ENCODE results near the gene RAB4B.

DNA sequence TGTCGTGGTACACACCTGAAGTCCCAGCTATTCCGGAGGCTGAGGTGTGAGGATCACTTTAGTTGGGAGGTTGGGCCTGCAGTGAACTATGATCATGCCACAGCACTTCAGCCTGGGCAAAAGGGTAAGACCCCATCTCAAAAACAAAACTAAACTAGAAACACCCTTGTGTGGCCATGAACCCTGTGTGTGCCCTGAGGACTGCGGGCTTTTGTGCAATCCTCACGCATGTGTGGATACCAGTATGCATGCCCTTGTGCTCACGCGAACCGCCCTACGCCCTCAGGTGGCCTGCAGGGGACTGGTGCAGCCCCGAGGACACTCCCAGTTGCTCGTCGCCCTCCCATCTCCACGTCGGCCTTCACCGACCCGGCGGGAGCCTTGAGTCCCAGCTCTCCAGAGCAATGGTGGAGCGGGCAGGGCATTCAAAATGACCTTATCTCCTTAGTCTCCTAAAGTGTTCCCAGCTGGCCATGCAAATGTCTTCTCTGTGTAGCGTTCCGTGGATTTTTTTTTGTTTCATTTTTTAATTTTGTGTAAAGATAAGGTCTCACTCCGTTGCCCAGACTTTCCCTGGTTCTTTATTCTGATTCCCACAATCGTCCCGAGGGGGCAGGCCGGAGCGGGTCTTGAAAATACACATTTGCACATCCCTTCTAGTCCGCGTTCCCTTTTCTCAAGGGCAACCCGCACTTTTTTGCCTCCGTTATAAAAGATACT lies 20.1 kb downstream of the RAB4B start:
- TF ChIP-seq, protein P1, sequence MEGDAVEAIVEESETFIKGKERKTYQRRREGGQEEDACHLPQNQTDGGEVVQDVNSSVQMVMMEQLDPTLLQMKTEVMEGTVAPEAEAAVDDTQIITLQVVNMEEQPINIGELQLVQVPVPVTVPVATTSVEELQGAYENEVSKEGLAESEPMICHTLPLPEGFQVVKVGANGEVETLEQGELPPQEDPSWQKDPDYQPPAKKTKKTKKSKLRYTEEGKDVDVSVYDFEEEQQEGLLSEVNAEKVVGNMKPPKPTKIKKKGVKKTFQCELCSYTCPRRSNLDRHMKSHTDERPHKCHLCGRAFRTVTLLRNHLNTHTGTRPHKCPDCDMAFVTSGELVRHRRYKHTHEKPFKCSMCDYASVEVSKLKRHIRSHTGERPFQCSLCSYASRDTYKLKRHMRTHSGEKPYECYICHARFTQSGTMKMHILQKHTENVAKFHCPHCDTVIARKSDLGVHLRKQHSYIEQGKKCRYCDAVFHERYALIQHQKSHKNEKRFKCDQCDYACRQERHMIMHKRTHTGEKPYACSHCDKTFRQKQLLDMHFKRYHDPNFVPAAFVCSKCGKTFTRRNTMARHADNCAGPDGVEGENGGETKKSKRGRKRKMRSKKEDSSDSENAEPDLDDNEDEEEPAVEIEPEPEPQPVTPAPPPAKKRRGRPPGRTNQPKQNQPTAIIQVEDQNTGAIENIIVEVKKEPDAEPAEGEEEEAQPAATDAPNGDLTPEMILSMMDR (conservative IDR thresholded peaks at IDR 0.05; ENCODE audit: low read length), result peak; percentile 63
- no peak for TF ChIP-seq EZH2phosphoT487 (IDR thresholded peaks at IDR 0.05; ENCODE audit: borderline replicate concordance, low read depth, low read length)

Measured in OCI-LY7 (cell line).